Gastrocnemius medialis (tissue), 4 donors: ENCODE measurements around the gene DYNC2I2.

Source experiments
- CTCF ChIP-seq, 5 experiments: fragments of 450-650 bp in 3 of 5; fragments of 200-600 bp in 2 of 5; sonication (generic) in 2 of 5; IDR thresholded peaks in 4 of 5; conservative IDR thresholded peaks in 1 of 5; 1 replicate in 4 of 5; 2 replicates in 1 of 5; pipeline ENCODE4 v1.5.1; 2016 to 2019; ENCODE audit warnings: antibody characterized with exemption in 5 of 5, mild to moderate bottlenecking in 3 of 5, moderate library complexity in 3 of 5
- POLR2A ChIP-seq, 2 donors: fragments of 450-650 bp; IDR thresholded peaks; one replicate each; pipeline ENCODE4 v1.6.1; 2017; ENCODE audit warnings: antibody characterized with exemption in 2 of 2, mild to moderate bottlenecking in 2 of 2, moderate library complexity in 2 of 2

- no peak for TF ChIP-seq CTCF (IDR thresholded peaks at IDR 0.05 in 4 of 5, conservative IDR thresholded peaks at IDR 0.05 in 1 of 5)
- no peak for TF ChIP-seq POLR2A (IDR thresholded peaks at IDR 0.05)
Observed at GRCh38 chr9:128706045-128706444, 49.4 kb upstream of the DYNC2I2 start.
